ENCODE results near the gene LIG3.

- TF ChIP-seq, protein P1, sequence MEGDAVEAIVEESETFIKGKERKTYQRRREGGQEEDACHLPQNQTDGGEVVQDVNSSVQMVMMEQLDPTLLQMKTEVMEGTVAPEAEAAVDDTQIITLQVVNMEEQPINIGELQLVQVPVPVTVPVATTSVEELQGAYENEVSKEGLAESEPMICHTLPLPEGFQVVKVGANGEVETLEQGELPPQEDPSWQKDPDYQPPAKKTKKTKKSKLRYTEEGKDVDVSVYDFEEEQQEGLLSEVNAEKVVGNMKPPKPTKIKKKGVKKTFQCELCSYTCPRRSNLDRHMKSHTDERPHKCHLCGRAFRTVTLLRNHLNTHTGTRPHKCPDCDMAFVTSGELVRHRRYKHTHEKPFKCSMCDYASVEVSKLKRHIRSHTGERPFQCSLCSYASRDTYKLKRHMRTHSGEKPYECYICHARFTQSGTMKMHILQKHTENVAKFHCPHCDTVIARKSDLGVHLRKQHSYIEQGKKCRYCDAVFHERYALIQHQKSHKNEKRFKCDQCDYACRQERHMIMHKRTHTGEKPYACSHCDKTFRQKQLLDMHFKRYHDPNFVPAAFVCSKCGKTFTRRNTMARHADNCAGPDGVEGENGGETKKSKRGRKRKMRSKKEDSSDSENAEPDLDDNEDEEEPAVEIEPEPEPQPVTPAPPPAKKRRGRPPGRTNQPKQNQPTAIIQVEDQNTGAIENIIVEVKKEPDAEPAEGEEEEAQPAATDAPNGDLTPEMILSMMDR (IDR thresholded peaks at IDR 0.05; ENCODE audit: borderline replicate concordance, extremely low read depth, low read length, poor library complexity, severe bottlenecking) = no peak
- no peak for TF ChIP-seq EZH2 (IDR thresholded peaks at IDR 0.05; ENCODE audit: borderline replicate concordance, low read depth, low read length, severe bottlenecking)
Measured at GRCh38 chr17:35018814-35019213, 38.5 kb downstream of the LIG3 start.
